ENCODE measurements around the gene SAMD9.
"Not testable (repeated sequence)": the region's sequence is repeated elsewhere in the genome, so short reads cannot be mapped to it uniquely, and the experiment has no call there.

Gene SAMD9

DNA sequence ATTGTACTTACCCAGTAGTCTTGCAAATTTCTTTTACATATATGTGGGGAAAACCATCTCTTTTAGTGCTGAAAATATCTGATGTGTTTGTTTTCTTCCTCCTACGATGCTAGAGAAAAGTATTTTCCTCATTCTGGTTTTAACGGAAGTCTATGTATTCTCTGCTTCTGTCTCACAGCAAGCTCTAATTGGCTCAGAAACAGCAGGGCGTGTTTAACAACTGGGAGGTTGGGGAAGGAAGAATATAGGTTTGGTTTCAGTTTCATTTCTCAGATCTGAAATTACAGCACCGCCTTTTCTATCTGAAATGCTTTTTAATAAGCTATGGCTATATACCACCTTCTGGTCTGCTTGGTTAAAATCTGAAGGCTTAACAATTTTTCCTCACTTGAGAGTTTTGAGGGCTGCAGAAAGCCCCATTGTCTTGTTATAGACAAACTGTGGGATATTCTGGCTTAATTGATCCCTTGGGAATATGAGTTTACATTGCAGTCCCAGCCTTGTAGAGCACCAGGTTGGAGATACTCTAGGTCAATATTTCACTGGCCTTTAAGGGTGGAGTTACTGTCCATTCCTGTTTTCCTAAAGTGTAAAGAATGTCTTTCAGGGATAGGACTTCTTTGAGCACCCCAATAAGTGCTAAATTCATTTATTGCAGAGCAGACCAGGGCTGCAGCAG is at the start of gene SAMD9:
Gene SAMD9 (minus strand): TSS at position 128 of the 679 bp plus-strand sequence. CDS start 11,882 bp downstream, outside the sequence.
- FAIRE-seq = peak; percentile 89

DNA sequence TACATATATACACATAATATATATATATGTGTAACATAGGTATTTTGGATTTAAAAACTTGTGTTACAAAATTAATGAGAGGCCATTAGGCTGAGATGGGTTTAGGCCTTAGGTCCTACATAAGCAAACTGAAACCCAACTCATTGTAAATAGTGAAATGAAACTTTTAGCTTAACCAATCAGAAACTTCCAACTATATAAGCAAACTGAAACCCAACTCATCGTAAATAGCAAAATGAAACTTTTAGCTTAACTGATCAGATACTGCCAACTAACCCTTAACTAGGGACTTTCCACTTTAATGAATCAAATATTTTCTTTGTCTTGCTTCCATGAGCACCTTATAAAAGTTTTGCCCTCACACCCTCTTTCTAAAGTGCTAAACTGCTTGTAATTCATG is 47.7 kb upstream of the SAMD9 start:
- FAIRE-seq = no peak

DNA sequence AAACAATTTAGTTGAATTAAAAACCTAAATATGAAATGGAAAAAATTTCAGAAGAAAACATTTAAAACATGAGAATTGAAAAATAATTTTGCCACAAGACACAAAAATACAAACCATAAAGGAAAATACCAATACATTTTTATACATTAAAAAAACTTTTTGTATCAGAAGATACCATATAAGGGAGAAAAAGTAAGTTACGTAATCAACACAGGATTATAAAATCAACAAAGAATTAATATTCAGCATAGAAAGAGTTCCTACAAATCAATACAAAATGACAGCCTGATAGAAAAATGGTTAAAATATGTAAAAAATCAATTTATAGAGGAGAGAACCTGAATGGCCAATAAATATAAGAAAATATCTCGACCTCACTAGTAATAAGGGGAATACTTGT is 47.0 kb upstream of the SAMD9 start:
- peak; percentile 95 for FAIRE-seq

DNA sequence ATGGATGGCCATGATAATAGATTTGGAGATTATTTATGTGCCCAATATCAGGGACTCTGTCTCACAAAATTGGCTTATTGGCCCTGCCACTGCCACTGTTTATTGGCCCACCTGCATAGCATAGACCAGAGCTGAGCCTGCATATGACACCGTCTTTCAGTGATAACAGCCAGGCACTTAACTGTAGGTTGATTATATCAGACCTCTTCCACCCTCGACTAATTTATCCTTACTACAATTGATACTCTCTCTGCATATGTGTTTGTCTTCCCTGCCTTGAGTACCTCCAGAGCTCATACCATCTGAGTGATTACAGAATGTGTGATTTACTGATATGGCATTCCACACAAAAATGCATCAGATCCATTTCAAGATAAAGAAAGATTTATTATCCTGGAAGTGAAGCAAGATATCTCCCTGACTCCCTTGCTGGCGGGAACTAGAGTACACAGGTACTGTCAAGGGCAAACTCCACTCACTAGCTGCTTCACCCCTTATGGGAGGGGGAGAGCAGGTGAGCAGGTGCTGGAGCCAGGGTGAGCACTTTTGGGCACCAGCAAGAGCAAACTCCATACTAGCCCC is 43.5 kb upstream of the SAMD9 start:
- FAIRE-seq = no peak

DNA sequence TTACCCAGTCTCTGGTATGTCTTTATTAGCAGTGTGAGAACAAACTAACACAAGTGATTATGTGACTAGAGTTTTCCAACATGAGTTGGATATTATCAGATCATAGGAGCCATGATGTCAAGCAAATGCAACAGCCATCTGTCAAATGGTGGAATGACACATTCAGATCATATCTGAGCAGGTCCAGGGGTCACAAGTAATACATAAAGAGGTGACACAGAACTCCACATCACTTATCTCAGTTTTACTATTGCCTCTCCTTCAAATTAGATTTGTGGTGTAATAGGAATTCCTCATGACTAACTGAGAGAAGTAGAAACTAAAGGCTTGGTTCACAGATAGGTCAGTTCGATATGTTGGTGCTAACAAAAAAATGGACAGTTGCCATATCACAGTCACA is 42.6 kb upstream of the SAMD9 start:
- FAIRE-seq = no peak

DNA sequence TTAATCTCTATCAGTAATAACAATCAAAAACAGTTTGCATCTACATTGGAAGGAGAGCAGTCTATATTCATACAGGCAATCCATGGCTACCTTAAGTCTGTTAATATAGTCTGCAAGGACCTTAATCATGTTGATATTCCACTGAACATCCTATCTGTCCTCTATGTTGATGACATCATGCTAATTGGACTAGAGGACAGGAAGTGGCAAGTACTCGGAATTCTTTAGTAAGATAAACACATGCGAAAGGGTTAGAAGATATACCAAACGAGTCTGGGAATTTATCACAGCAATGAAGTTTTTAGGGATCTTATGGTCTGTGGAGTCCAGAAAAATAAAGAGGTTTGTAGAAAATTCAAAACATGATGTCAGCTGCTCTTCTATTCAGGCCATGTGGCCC is 41.7 kb upstream of the SAMD9 start:
- no peak for FAIRE-seq

DNA sequence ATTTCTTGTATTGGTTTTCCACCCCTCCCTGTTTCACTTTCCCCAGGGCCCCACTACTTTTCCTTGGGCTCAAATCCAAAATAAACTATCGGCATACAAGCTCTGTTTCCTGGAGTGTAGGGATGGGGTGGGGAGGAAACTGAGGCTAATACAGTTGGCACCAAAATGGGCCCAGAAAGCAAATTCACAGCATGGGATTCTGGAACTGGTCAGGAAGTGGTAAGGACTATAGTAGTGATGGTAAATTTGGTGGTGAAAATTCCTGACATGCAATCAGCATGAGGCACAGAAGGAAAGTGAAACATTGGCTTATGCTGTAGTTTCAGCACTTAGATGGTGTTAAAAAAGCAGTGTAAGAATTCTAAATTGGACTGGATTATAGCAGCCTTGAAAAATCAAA is 39.1 kb upstream of the SAMD9 start:
- FAIRE-seq = no peak

DNA sequence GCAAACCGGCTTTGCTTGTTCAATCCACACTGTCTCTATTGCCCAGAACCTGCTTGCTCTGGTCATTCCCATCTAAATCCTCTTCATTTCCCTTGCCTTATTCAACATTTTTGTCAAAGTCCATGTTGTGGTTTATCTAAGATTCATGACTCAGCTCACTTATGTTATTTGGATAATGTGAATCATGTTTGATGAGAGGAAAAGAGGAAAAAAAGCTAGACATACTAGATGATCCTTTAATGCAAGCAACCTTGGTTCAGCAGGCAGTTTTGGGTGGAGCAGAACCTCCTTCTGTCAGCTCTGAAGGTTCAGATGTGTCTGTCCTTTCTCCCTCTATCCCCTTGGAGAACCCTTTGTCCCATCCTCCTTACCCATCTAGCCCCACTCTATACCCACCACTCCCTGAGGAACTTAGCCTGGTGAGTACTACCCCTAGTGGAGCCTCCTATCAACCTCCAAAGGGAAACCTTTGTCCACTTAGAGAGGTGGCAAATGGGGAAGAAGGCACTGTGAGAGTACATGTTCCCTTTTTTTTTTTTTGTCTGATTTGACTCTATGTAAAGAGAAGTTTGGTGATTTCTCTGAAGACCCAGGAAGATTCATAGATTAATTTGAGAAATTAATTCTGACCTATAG is 32.5 kb upstream of the SAMD9 start:
- no peak for FAIRE-seq

DNA sequence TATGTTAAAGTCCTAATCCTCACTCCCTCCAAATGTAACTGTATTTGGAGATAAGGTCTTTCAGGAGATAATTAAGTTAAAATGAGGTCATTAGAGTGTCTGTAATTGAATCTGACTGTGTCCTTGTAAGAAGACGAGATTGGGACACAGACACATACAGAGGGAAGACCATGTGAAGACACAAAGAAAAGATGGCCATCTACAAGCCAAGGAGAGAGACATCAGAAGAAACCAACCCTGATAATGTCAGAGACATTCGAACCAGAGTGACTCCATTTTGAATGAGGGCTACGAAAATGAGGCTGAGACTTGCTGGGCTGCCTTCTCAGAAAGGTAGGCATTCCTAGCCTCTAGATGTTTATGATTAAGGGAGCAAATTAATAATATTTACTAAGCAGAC is 30.9 kb upstream of the SAMD9 start:
- no peak for FAIRE-seq

DNA sequence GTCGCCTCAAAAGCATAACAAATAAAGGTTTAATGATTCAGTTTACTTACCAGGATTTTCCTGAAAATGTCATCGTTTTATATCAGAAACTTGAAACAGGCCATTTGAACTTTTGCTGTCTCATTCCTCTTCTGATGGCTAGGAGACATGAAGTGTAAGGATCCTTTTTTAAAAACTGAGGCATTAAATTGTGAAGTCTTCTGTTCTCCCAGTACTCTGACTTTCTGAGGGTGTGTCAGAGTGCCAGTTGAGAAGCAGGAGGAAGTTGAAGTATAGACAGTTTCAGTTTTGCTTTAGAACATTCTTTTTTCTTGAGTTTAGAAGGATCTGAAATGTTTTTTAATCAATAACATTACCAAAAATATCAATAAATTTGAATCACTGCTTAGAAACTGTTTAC is 30.4 kb upstream of the SAMD9 start, which contains the start of gene SAMD9L:
Gene SAMD9L (minus strand): TSS at position 242 of the 400 bp plus-strand sequence. CDS start 12,414 bp downstream, outside the sequence.
- no peak for FAIRE-seq

DNA sequence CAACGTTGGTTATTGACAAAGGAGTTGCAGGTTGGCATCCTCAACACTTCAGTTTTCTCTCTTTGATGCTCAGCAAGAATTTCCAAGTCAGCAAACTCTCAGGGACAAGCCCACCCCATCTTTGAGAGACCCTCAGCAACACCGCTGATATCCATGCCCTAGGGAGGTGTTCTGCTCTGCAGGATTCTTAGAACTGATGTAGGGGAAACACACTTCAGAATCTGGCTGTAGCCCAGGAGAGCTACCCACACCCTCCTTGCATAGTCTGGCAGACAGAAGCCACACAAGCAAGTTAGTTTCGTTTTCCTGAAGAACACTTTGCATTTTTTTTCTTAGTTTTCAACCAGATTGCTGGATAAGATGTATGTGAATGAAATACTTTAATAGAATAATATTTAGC is 29.6 kb upstream of the SAMD9 start:
- peak; percentile 78 for FAIRE-seq

DNA sequence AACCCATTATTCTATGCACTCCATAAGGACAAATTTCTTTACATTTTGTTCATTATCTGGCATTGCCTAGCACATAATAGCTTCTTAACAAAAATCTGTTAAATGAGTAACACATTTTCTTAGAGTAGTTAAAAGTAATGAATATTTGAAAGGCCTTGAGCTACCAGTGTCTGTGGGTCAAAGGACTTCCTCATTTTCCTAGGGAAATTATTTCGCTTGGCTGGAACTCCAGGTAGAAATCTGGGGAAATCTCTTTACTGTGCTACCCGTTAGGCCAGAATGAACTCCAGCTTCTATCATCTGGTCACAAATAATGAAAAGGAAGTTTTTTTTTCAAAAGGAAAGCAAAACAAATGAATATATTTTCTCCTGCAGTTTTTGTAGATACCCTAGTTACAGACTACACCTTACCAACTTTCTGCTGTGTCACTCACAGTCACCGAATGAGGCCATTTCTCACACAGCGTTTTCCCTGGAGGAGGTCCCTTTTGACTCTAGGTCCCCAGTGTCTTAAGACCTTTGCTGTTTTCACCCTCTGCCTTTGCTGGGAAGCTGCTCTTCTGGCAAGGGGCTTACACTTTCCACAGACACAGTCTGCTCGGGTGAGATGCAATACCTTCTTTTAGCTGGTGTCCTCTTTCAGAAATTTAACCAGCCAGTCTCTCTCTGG is 28.8 kb upstream of the SAMD9 start:
- FAIRE-seq = no peak

DNA sequence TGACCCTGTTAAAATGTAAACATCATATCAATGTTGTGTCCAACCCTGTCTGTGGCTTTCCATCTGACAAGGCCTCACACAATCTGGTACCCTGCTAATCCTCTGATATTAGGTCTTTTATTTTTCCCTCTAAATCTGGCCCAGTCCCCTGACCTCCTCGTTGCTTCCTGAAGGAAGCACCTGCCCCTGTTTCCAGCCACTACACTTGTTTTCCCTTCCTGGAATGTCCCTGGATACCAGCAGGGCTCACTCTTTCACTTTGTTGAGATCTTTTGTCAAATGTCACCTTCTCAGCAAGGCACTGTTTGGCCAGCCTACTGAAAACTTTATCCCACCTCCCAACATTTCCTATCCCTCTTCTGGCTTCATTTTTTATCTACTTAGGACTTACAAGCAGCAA is 28.3 kb upstream of the SAMD9 start:
- FAIRE-seq = no peak

DNA sequence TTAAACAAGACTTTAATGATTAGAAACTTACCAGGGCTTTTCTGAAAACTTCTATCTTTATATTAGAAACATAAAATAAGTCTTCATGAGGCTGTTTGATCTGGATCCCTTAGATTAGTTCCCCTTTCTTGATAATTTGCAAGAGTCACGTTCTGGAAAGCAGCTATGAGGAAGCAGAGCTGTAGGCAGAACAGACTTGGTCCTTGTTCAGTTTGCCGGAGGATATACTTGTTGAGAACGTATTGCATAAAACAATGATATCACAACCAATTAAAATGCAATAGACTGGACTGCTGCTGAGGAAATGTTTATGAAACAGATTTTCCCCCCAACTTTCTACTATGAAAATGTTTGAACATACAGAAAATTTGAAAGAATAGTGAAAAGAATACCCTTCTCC is 27.6 kb upstream of the SAMD9 start:
- FAIRE-seq = no peak

DNA sequence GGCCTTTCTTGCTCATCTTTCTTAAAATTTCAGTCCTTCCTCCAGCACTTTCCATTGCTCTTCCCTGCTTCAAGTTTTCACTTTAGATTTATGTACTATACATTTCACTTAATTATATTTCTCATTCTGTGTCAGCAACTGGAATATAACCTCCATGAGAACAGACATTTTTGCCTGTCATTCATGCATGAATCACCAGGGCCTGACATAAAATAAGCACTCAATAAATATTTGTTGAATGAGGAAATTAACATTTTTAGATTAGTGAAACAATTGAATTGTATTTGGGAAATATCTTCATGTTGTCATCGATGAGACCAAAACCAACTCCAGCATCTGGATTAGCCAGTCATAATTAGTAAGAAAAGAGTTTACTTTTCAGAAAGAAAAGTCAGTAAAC is 24.3 kb upstream of the SAMD9 start:
- no peak for FAIRE-seq

DNA sequence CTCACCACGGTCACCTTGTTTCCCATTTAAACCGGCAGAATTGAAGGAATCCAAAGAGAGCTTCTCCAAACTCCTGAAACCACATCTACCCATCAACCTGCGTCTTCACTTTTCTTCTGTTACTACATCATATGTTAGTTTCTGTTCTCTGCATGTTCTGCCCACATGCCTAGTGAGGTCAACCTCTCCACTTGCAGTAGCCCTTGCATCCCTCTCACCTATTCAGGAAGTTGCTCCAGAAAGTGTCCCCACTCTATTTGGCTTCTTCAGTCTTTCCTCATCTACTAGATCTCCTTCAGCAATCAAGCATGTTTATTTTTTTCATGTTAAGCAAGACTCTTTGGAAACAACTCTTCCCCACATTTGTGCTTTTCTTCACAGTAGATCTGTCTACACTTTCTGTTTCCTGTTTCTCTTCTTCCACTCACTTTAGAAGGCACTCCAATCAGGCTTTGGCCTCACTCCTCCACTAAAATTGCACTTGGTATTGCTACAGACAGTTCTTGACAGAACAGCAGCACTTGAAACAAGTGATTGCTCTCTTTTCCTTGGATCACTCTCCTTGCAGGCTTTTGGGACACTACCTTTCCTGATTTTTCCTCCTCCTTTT is 22.9 kb upstream of the SAMD9 start:
- FAIRE-seq = no peak

DNA sequence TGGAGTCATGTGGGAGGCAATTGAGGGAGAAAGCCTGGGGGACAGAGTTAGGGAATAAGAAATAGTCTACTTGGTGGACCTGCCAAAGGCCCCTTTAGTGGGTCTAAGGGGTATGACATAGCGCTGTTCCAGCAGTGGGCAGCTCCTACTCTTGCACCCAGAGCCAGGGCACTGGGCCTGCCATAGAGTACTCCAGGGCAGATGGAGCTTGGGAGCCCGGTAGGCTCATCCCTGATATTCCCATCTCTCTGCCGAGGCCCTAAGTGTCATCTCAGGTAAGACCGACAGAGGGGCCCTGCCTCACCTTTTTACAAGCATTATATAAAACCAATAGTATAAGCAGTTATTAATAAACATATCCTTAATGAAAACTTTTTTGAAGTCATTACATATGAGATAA is 20.8 kb upstream of the SAMD9 start:
- FAIRE-seq = no peak

DNA sequence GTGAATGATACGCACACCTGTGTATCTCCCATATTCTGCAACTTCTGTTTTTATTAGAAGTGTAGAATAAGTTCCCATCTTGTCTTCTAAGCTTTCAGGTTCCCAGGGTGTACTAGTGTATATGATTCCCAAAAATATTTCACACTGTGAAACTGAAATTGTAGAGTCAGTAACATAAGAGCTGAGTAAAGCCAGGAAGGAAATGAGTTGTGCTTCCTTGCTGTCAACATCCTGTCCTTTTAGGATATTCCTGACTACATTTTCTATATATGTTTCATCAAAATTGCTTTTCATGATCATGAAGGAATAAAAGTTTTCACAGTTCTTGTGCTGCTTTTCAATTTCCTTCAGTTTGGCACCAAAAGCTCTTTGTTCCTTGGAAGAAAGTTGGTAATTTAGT is 15.2 kb upstream of the SAMD9 start:
- no peak for FAIRE-seq

DNA sequence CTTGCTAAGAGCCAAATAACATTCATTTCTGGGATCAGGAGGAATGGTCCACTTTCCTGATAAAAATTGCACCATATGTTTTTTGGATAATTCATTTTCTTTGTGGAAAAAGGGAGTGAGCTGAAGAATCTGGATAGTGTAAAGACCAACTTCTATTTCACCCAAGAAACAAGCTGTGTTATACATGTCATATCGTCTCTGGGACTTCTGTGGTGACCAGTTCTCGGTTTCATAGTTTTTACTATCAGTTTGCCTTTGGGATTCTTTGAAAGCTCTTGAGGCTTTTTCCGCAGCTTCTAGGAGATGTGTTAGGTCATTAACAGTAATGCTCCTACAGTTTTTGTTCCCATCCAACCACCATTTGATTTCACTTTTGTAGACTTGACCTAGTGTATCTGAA is 14.4 kb upstream of the SAMD9 start:
- FAIRE-seq = no peak

DNA sequence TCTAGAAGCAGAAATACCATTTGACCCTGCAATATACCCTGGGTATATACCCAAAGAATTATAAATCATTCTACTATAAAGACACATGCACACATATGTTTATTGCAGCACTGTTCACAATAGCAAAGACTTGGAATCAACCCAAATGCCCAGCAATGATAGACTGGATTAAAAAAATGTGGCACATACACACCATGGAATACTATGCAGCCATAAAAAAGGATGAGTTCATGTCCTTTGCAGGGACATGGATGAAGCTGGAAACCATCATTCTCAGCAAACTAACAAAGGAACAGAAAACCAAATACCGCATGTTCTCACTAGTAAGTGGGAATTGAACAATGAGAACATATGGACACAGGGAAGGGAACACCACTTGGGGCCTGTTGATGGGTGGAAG is 9.2 kb upstream of the SAMD9 start:
- FAIRE-seq = not testable (repeated sequence)

DNA sequence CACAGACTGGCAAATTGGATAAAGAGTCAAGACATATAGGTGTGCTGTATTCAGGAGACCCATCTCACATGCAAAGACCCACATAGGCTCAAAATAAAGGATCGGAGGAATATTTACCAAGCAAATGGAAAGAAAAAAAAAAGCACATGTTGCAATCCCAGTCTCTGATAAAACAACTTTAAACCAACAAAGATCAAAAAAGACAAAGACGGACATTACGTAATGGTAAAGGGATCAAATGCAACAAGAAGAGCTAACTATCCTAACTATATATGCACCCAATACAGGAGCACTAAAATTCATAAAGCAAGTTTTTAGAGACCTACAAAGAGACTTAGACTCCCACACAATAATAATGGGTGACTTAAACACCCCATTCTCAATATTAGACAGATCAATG is 5.8 kb upstream of the SAMD9 start:
- FAIRE-seq = not testable (repeated sequence)

DNA sequence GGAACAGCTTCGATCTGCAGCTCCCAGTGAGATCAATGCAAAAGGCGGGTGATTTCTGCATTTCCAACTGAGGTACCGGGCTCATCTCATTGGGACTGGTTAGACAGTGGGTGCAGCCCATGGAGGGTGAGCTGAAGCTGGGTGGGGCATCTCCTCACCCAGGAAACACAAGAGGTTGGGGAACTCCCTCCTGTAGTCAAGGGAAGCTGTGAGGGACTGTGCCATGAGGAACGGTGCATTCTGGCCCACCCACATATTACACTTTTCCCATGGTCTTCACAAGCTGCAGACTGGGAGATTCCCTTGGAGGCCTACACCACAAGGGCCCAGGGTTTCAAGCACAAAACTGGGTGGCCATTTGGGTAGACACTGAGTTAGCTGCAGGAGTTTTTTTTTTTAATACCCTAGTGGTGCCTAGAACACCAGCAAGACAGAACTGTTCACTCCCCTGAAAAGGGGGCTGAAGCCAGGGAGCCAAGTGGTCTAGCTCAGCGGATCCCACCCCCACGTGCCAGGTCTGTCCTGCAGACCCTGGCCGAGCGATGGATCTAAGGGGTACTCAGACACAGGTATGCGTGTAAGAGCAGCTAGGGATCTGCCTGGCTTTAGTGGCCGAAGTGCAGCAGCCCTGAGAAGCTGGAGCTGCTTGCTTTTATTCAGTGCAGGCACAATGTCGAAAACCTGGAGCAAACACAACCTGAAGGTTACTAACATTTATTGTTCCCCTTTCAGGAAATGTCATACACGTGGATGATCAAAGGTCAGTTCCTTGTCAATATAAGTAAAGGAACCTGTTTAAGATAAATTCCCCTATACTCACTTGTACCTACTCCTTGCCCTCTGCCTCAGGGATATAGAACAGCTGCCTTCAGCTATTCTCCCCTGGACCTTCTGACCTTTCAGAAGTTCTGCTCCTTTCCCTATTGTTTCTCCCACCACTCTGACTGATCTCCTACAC is 3.1 kb upstream of the SAMD9 start:
- FAIRE-seq = no peak

Measured in A204.1 (cell line).